Fibroblast of gingiva (primary cell): ENCODE data around the gene BCL7C.

Experiments
- DNase-seq: peaks from one replicate; pipeline ENCODE4 v3.0.0-alpha.2; 2011; ENCODE audit warnings: low read depth

The BCL7C gene

GRCh38 chr16:30922420-30922959 is 28.6 kb upstream of the BCL7C start:
- peak; percentile 100 for DNase-seq

DNA sequence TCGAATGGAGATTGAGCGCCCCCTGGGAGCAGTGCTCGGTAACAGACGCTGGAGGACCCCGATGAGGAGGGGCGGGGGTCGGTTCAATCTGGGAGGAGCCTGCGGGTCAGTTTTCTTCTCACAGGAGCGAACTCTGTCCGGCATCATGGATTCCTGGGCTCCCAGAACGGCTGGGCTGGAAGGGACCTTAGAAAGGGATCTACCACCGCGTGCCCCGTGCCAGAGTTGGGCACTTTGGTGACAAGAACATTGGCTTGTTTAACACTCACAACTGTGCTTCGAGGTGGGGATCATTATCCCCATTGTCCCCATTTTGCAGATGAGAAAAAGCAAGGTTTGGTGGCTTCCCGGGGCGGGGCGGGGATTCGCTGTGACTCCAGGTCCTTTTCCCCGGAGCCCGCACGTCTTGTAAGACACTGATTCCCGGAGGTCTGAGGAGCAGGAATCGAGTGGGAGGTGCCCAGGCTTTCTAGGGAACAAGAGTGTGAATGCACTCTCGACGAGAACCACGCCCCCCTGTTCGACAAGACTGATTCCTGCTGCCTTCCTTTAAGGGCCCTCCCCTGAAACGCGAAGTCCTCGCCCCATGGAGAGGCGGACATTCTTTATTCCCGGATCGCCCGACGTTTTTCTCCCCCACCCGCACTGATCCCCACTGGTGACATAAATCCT is 28.0 kb upstream of the BCL7C start:
- peak; percentile 78 for DNase-seq

- no peak for DNase-seq
Observed at GRCh38 chr16:30921459-30921747, 27.5 kb upstream of the BCL7C start.

GRCh38 chr16:30920891-30921290 is 27.0 kb upstream of the BCL7C start:
- no peak for DNase-seq

GRCh38 chr16:30918614-30919013 is 24.7 kb upstream of the BCL7C start:
- no peak for DNase-seq

GRCh38 chr16:30914830-30915229 is 21.0 kb upstream of the BCL7C start:
- DNase-seq: no peak

- DNase-seq: no peak
Observed at GRCh38 chr16:30912794-30913412, 19.0 kb upstream of the BCL7C start.

GRCh38 chr16:30910427-30911029 is 16.7 kb upstream of the BCL7C start:
- DNase-seq: no peak

DNA sequence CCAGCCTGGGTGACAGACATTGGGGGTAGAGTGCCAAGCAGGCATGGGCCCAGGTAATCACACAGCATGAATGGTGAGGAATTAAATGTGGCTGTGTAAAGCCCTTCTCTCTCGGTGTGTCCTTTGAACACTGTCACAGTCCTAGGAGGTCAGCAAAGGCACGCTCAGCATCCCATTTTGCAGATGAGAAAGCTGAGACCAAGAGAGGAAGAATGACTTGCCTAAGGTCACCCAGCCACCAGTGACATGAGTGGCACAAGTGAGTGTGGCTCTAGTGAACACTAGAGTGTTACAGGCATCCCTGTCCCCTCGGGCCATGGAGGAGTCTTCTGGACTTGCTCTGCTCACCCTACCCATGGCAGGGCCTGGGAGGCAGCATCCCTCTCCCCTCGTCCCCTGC is 13.2 kb upstream of the BCL7C start:
- no peak for DNase-seq

DNA sequence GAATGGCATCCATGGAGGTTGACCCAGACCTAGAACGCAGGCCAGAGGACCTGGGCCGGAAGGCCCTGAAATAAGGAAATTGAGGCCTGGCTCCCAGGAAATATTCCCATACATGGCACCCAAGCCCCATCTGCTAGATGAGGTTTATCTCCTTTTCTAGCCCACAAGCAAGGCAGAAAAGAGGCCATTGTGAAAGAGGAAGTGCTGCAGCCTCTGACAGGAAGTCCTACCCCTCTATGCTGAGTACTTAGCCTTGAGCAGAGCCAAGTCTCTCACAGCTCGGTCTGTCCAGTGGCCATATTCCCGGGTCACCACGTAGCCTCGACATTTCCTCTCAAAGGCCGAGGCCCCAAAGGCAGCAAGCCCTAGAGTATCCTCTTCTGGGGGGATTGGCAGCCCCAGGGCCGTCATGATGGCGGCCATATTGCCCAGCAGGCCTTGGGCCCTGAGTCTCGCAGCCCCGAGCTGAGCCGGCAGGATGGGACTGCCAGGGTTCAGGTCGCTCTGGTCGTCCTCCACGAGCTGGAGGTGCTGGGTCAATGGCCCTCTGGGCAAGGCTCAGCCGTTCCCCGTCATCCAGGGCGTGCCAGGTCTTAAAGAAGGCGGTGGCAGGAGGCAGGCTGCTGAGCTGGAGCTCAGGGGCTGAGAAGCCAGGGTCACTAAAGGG is 10.4 kb upstream of the BCL7C start:
- DNase-seq: no peak

- peak; percentile 33 for DNase-seq
Observed at GRCh38 chr16:30903596-30903995, 9.7 kb upstream of the BCL7C start.

GRCh38 chr16:30903002-30903401 is 9.1 kb upstream of the BCL7C start:
- no peak for DNase-seq

- DNase-seq: peak; percentile 62
Observed at GRCh38 chr16:30902029-30902972, 8.4 kb upstream of the BCL7C start.

- DNase-seq: no peak
Observed at GRCh38 chr16:30901201-30902028, 7.5 kb upstream of the BCL7C start.

- DNase-seq: no peak
Observed at GRCh38 chr16:30900588-30900987, 6.7 kb upstream of the BCL7C start.

GRCh38 chr16:30899794-30900193 is 5.9 kb upstream of the BCL7C start:
- DNase-seq: no peak

GRCh38 chr16:30896889-30897733 is 3.2 kb upstream of the BCL7C start:
- peak; percentile 87 for DNase-seq

DNA sequence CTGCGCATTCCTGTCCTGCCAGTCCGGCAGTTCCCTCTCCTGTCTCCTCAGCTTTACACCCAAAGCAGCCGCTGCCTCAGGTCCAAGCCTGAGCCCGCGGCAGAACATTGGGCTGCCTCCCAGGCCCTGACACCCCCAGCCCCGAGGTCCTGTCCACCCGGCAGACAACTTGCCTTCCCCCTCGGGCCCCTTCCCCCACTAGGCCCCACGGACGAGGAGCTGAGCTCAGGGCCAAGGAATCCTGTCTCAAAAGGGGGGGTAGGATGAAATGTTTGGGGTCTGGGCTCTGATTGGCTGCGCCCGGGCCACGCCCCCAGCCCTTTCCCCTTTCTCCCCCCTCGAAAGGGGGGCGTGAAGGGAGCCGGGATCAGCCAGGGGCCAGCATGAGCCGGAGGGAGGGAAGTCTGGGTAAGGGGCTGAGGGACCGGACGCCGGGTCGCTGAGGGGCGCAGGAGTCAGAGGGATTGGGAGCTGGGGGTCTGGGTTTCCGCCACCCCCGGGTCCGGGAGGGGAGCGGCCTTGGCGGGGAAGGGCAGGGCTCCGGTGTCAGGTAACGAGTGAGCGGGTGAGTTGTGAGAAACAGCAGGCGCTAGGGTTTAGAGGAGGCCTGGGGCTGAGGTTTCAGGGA is 2.5 kb upstream of the BCL7C start, which contains the start of gene CTF1:
TSS of gene CTF1 (plus strand) at position 354 of the 628 bp plus-strand sequence. CDS start at position 384, 30 bp downstream.
- DNase-seq: peak; percentile 83

GRCh38 chr16:30895627-30896260 is 1.9 kb upstream of the BCL7C start:
- no peak for DNase-seq
